Activated gamma-delta T cell treated with anti-CD3 and anti-CD28 coated beads, Interleukin-2, amount 50 U/mL, for 16 hours (primary cell): ENCODE measurements around the gene CRYGS.
"Not testable (repeated sequence)": the region's sequence is repeated elsewhere in the genome, so short reads cannot be mapped to it uniquely, and the experiment has no call there.

Source experiments
- DNase-seq: peaks from one replicate; pipeline ENCODE4 v3.0.0-alpha.2; 2020; ENCODE audit warnings: low read depth

CRYGS gene

DNA sequence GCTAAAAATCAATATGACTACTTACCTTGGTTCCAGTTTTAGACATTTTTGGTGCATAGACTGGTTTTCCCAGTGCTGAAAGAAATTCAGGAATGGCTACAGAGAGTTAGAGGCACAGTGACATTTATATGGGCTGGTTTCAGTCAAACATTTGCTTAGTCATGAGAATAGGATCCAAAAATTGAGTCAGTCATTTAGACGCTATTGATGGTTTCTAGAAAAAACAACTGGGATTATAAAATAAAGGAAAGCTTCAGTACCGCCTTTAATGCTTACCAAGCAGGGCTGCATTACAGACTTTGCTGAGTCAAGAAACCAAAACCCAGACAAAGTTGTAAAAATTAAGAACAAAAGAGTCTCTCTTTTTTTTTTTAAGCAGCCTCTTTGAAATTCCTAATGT, at the start of gene CRYGS:
Gene CRYGS, minus strand, starts transcription at position 100 of the 400 bp plus-strand sequence. Its CDS starts 54 bp downstream, at position 46.
- no peak for DNase-seq

DNA sequence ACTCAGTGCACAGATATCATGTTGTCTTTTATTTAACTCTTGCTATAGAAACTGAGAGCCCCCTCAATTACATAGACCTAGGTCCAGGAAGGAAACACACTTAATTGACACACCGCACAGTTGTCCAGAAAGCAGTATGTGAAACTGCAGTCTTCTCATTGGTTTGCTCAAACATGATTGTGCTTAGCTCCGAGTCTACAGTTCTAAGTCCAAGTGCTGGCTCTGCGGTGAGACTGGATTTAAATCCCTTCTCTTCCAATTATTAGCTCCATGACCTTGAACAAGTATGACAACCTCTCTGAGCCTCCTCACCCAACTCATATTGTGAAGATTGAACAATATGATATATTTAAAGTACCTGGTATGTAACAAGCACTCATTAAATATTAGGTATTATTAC, 49.7 kb upstream of the CRYGS start:
- no peak for DNase-seq

DNA sequence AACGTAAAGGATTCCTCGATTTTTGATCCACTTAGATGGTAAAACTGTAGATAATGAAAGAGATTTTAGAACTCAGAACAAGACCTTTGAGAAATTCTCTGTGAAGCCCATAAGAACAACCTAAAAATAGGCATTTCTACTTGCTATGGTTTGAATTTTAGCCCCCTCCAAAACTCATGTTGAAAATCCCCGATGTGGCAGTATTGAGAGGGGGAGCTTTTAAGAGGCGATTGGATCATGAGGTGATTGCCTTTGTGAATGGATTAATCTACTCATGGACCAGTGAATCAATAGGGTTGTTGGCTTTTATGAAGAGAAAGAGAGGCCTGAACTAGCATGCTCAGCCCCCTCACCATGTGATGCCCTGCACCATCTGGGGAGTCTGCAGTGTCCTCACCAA, 48.5 kb upstream of the CRYGS start:
- DNase-seq, result no peak

DNA sequence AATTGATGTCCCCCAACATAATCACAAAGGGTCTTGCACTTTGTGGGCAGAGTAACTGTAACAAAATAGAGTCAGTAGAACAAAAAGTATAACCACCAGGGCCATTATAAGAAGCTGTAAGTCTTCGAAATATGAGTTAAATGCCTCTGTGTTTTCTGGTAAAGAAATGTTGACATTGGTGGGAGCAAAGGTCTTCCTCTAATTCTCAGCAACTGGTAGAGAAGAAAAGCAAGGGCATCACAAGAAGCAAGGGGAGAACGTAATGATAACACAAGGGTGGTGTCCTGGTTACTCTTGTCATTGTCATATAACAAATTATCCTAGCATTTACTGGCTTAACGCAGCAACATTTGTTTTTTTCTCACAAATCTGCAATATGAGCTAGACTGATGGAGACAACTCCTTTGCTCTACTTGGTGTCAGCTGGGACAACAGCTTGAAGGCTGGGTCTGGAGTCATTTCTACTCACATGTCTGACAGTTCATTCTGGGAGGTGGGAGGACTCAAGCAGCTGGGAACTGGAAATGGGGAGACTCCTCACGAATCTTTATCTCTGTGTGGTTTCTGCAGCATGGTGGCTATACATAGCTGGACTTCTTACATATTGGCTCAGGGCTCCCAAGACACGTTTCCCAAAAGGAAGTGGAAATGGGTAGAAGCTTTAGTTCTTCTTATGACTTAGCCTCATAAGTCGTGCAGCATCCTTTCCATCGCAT, 46.6 kb upstream of the CRYGS start:
- no peak for DNase-seq

DNA sequence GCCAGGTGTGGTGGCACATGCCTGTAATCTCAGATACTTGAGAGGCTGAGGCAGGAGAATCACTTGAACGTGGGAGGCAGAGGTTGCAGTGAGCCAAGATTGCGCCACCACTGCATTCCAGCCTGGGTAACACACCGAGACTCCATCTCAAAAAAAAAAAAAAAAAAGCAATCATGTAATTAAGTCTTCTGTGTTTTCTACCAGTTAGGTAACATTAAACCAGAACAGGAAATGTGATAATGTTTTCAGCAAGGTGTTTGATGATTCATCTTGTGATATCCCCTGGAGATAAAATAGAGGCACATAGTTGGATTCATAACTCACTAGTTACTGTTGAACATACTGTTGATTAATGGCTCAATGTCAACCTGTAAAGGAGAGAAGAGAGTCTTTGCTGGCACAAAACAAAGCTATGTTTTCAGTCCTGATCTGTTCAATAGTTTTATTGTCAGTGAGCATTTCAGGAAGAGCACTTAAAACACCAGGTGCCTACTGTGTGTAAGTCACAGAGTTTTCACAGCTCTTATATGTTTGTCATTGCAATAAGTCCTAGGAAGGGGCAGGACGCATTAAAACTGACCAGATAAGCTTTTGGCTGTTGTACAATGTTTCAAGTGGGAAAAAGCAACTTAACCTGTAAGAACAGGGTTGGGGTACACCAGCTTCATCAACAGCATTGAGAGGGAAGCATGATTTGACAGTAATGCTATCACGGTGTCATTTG, 45.8 kb upstream of the CRYGS start:
- DNase-seq, result no peak

DNA sequence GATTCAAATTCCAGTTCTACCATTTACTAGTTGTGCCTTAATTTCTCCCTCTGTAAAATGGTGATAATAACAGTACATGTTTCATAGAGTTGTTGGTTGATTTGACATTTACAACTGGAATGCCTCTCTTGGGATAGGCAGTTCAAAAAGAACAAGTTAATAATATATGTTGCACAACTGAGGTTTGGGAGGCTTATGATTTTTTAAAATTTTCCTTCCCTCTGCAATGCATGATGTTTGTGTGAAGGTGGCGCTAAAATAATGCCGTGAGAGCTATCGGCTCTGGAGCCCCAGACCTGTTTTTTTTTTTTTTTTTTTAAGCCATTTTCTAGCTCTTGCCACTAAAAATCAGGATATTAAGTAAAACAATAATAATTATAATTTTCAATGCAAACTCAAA, 44.9 kb upstream of the CRYGS start:
- no peak for DNase-seq

DNA sequence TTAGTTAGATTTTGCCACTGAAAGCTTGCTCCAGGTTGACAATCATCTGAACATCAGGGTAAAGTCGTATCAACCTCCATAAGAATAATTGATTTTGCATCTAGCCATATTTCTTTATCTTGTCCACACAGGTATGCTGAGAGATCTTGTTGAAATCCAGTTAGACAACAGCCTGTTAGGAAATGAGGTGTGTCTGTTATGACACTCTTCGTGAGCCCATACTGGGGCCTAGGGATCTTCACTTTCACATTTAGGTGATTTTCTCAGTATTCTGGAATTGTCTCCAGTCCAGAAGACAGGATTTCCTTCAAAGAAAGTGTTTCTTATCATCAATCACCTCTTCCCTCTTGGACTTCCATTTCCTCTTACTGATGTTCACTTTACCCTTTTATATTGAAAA, 44.5 kb upstream of the CRYGS start:
- DNase-seq, result no peak

DNA sequence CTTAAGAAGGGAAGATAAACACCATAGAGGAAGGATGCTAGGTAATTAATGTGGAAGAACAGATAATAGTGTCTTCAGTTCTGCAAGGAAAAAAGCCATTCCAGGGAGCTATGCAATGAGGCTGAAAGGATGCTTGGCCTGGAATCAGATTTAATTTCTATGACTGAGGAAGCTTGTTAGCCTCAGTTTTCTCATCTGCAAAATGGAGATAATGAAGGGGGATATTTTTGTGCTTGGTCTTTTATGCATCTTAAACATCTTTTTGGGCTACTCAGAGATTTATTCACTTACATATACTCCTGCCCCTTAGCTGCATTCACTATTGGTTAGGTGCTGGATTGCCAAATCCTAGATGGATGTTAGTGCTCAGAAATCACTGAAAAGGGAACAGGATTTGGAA, 43.0 kb upstream of the CRYGS start:
- DNase-seq, result no peak

DNA sequence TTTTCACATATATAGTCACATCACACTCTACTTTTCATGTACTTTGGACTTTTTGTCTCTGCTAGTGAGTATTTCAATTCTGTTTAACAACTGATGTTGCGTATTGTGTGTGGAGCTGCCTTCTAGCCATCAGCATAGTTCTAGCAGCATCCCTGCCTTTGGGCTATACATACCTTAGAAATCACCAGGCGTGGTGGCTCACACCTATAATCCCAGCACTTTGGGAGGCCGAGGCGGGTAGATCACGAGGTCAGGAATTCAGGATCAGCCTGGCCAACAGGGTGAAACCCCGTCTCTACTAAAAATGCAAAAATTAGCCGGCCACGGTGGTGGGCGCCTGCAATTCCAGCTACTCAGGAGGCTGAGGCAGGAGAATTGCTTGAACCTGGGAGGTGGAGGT, 42.1 kb upstream of the CRYGS start:
- not testable (repeated sequence) for DNase-seq

DNA sequence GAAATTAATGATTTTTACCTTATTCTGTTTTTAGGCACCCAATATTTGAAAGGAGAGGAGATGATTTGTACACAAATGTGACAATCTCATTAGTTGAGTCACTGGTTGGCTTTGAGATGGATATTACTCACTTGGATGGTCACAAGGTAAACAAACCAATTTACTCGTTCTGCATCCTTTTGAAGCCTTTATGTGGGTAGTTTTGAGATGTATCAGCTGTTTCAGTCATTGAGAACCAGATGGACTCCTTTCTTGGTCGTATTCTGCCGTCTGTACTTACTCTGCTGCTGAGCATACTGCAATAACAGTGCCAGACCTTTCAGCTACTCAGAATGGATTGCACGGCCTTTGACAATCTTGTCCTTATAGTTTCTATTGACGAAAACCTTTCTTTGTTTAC, 39.7 kb upstream of the CRYGS start:
- DNase-seq, result no peak

DNA sequence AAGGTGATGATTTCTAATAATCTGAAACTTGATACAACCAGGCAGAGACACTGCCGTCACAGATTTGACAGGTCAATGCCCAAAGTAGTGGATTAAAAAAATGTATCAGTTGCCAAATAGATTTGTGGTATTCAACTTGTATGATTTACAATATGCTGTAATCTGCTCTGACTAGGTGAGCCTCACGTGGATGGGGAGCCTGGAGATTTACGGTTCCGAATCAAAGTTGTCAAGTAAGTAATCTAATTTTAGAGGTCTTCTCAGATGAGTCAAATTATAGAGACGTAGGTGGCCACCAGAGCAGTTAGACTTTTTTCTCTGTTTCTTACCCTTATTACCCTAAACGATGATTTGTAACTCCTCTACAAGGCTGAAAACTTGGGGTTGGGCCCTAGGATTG, 38.4 kb upstream of the CRYGS start:
- DNase-seq, result no peak

DNA sequence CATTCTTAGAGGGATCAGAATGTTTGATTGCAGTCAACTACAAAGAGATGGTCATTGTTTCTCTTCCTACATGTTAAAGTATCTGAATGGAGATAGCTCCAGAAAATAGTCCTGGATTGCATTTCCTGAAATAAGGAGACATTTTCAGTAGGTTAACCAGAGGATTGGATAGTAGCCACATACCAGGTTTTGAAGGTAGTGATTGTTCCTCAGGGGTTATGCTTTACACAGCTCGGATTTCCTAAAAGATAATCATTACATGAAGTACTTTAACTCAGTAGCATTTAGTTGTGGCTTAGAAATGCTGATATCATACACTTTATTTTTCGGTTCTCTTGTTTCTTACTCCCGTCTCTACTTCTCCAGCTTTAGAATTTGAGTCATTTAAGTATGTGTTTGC, 36.6 kb upstream of the CRYGS start:
- no peak for DNase-seq

DNA sequence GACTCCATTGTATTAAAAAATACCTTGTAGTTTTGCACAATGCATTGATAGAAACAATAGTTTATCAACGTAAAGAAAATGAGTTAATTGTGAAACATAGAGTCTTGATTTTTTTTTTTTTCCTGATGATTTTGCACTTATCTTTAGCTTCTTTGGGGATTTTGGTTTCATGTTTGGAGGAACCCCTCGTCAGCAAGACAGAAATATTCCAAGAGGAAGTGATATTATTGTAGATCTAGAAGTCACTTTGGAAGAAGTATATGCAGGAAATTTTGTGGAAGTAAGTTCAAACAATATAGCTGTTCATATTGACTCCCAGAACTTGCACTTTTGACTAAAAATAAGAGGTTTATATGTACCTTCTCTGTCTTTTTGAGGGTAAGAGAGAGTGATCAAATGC, 33.3 kb upstream of the CRYGS start:
- no peak for DNase-seq

DNA sequence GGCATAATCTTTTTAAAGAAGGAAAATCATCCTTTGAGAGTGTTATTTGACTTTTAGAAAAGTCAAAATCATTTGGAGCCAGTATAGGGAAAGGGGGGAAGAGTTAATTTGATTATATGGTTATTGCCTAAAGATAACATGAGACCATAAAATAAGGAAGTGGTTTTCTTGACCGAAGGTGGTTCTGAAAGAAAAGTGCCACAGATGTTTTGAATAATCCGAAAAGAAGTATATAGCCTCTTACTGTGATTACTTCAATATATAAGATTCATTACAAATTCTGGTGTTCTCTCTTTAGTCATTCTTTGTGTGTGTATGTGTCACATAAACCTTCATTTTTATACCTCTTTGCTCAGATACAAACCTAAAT, 27.4 kb upstream of the CRYGS start:
- no peak for DNase-seq

DNA sequence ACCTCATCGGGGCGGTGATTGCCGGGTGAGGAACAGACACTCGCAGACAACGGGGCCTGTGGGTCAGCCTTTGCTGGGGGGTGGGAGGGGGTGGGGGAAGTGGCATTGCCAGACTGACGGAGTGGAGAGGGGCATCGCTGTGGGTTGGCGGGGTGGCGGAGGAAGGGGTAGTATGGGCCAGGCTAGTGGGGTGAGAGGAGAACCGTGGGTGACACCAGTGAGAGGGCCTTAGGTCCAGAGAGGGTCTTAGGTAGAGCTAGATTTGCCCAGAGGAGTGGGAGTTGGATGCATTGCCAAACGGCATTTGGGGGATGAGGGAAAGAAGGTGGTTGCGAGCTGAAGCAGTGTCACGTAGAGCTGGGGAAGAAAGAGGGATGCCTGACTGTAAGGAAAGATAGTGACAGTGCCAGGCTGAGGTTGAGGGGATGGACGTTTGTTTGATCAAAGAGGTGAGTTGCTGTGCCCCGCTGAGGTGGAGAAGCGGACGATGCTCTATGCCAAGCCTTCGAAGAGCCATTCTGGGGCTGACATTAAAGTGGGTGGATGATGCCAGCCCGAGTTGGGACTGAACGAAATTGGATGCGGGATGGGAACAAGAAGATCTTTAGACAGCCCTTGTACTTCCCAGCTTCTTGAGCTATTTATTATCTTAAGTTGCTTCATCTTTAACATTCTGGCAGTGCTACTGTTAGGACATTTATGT, 26.9 kb upstream of the CRYGS start:
- DNase-seq, result no peak

DNA sequence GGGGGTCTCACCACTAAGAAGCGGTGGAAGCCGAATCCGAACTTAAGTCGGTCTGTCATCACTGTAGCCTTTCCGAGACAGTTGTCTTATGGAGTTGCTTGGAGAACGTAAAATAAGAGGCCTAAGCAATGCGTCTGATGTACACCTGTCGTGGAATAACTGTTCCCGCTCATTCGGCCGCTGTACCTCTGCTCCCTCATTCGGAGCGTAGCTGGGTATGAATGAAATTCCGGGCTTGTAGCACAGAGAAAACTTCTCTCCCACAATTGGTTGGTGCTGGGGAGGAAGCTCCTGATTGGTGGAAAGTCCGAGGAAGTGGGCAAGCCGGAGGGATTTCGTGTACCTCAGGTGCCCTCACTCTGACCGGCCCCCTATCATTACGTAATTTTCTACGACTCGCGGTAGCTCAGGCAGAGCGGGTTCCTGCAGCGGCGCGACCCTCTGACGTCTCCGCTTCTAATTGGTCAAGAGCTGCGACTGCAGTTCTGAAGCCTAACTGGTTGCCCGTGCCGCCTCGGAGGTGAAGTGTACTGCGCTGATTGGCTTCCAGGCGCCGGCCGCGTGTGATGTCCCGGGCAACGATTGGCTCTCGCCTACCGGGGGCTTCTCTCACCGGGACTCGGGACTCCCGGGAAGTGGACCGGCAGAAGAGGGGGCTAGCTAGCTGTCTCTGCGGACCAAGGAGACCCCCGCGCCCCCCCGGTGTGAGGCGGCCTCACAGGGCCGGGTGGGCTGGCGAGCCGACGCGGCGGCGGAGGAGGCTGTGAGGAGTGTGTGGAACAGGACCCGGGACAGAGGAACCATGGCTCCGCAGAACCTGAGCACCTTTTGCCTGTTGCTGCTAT, 26.1 kb upstream of the CRYGS start, which contains the start of gene DNAJB11:
Gene DNAJB11, plus strand, starts transcription at position 625 of the 845 bp plus-strand sequence. Its CDS starts 178 bp downstream, at position 803.
- peak; percentile 97 for DNase-seq

DNA sequence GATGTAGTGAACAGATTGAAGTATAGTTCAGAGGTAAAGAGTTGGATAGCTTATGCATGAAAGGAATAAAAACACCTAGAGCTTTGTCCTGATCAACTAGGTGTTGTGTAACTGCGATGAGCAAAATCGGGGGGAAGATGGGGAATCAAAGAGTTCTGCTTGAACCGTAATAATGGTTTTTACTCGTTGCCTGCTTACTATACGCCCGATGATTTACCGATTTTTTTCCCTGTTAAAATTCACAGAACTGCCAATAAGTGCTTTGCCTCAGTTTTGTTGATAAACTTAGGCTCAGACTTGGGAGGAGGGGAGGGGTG, 25.6 kb upstream of the CRYGS start:
- no peak for DNase-seq

DNA sequence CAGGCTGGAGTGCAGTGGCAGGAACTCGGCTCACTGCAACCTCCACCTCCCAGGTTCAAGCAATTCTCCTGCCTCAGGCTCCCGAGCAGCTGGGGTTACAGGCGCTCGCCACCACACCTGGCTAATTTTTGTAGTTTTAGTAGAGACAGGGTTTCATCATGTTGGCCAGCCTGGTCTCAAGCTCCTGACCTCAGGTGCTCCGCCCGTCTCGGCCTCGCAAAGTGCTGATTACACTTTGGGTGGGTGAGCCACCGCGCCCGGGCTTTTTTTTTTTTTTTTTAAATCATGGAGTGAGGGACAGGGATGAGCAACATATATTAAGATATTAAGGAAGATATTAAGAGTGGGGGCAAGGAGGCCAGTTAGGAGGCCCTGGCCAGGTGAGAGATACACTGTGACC, 25.2 kb upstream of the CRYGS start:
- not testable (repeated sequence) for DNase-seq

DNA sequence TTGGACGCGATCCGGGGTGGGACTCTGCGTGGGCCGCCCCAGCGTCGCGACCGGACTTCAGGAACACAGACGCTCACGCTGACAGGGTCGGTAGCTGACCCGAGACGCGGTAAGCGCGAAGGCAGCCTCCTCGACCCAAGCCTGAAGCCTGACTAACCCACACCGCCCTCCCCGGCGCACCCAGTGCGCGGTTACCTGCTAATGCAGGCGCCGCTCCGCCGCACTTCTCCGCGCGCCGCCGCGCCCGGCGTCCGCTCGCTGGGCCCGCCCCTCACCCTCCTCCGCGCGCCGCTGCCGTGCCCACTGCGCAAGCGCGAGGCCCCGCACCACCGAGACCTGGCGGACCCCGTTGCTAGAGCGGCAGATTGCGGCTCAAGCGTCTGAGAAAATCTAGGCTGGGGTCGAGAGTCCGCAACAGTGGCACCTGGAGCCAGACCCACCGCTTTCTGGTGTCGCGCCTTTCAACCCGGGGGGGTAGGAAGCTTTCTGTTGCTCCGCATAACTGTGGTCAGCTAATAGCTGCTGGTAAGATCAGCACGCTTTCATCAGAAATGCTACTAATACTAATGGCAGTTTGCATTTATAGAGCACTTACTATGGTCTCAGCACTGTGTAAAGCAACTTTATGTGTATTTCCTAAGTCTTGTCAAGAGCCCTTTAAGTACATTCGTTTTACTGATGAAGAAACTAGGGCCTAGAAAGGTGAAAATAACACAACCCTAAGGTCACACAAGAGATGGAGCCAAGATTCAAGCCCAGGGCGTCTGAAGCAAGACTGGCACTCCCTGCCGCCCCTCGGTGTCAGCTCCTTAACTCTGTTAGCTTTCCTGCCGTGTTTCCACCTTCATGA, 23.1 kb upstream of the CRYGS start, which contains the start of gene TBCCD1:
Gene TBCCD1, minus strand, starts transcription at position 268 of the 850 bp plus-strand sequence. CDS start 3,010 bp downstream, outside the sequence.
- peak; percentile 91 for DNase-seq

DNA sequence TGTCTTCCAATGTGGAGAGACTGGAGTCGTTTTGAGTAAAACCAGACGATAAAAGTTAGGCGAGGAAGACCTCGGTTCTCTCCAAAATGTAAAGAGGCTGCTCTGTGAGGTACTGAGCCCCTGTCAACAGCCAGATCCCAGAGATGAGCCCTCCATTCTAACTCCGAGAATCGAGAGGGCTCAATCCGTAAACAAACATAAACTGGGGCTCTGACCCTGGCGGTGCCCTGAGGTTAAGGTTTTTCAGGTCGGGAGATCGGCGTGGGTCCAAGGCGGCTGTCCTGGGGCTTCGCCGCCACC, 22.5 kb upstream of the CRYGS start:
- no peak for DNase-seq

DNA sequence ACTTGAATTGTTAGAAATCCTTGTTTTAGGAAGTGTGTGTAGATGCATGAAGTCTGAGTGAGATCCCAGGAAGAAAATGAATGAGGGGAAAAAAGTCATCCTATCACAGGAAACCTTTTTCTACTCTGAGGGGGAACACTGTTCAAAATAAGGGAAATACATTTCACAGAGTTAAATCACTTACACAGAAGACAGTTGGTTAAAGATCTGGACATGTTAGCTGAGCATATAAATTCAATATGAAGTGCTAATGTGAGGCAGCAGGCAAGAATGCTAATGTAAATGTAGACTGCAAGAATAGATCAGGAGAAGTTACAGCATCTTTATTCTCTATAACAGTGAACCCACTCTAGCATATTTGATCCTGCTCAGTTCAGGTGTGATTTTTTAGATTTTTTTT, 20.4 kb upstream of the CRYGS start:
- DNase-seq, result no peak
